ENCODE data around the gene CEP57L1. TPM values are rescaled to one million over a fixed set of nuclear protein-coding genes. Genes with fewer than 3 reads are reported as not detected.
A peak's percentile ranks its signal among the peaks of the same experiment; 100 is the strongest.
"Not testable (repeated sequence)": the region's sequence is repeated elsewhere in the genome, so short reads cannot be mapped to it uniquely, and the experiment has no call there.

CEP57L1 gene
- total RNA-seq, 1 donor from 2014 or later: 6.3 TPM

- ATAC-seq (ENCODE audit: poor library complexity) (no peak), DNase-seq (no peak)
- intact Hi-C loops (cut with DNase I): no loop called here
These were observed 43.8 kb downstream of the CEP57L1 start for GRCh38 chr6:109139109-109139508.

- ATAC-seq (ENCODE audit: poor library complexity); DNase-seq; intact Hi-C loops (cut with DNase I): not testable (repeated sequence)
These were observed 46.8 kb downstream of the CEP57L1 start for GRCh38 chr6:109142067-109142466.

DNA sequence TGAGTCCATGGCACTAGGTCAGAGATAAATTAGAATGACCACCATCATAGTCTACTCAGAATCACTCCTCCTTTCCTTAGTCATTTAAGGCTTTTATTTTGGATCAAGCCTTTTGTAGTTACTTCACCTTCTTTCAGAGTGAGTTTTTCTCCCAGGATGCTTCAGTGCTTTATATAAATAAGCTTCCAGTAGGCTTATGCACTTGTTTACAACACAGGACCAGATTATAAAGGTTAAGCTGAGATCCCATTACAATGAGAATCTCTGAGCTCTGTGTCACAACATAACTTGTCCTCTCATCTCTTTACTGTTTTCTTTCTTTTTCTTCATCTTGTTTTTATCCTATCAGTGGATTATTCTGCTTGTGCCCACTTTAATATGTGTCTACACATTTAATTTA, 47.9 kb downstream of the CEP57L1 start:
- ATAC-seq (ENCODE audit: poor library complexity): no peak
- intact Hi-C loops (cut with DNase I): no loop called here
- no peak for DNase-seq

GRCh38 chr6:109148251-109148650, 52.9 kb downstream of the CEP57L1 start:
- intact Hi-C loops (cut with DNase I); DNase-seq; ATAC-seq (ENCODE audit: poor library complexity): not testable (repeated sequence)

- intact Hi-C loops (cut with DNase I): not testable (repeated sequence)
These were observed 53.4 kb downstream of the CEP57L1 start for GRCh38 chr6:109148716-109149115.

DNA sequence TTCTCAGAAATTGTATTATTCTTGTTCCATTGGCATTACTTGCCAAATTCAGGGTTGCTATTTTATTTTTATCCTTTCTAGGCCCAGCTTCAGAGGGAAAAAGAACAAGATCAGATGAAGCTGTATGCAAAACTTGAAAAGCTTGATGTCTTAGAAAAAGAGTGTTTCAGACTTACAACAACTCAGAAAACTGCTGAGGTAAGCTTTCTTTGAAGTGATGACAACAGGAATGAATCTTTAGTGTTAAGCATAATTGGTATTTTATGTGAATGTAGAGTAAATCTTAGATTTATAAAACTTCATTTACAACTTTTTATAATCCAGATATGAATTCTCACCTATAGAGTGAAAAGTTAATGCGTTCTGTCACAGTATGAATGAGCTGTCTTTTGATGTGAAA, 58.4 kb downstream of the CEP57L1 start:
- DNase-seq (no peak), ATAC-seq (ENCODE audit: poor library complexity) (no peak)
- intact Hi-C loops (cut with DNase I): no loop called here

More at GRCh38 chr6:109148716-109149115, 53.4 kb downstream of the CEP57L1 start:
- DNase-seq; ATAC-seq (ENCODE audit: poor library complexity): not testable (repeated sequence)

DNA sequence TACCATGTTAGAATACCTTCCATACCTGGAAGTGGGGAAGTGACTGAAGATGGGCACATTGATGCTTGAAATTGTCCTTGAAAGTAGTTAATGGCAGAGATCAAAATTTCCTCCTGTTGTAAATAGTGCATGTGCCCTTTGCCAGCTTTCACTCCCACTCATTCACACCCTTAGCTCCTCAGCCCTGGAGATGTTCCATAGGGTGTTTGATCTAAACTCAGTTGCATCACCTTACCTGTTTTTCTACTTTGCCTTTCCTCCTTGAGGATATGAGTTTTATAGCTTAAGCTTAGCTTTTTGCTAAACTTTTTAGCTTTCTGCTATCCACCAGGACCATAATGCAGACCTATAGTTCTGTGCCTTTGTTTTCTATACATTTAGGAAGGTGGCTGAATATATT, 69.0 kb downstream of the CEP57L1 start:
- DNase-seq: no peak
- intact Hi-C loops (cut with DNase I): no loop called here
- ATAC-seq (ENCODE audit: poor library complexity): no peak

- DNase-seq: no peak
- peak; percentile 92 for ATAC-seq (ENCODE audit: poor library complexity)
- intact Hi-C loops (cut with DNase I): no loop called here
These were observed 70.2 kb downstream of the CEP57L1 start for GRCh38 chr6:109165392-109165974.

DNA sequence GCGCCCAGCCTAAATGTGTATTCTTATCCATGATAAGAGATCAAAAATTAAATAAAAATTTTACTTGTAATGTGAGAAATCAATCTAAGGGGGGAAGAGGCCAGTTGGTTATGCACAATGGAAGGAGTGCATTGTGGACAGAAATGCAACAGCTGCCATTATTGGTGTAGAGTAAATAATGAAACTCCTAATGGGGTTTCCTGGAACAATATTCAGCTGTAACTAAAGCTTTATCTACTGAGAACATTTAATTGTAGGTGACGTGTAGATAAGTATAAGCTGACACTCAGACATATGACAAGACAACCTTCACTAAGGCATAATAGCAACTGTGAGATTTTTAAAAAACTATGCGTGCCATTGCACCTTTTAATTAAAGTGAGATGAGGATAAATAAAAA, 71.4 kb downstream of the CEP57L1 start:
- DNase-seq (no peak), ATAC-seq (ENCODE audit: poor library complexity) (no peak)
- intact Hi-C loops (cut with DNase I): no loop called here

GRCh38 chr6:109167562-109167961, 72.3 kb downstream of the CEP57L1 start:
- no peak for DNase-seq
- no peak for ATAC-seq (ENCODE audit: poor library complexity)
- intact Hi-C loops (cut with DNase I): no loop called here

DNA sequence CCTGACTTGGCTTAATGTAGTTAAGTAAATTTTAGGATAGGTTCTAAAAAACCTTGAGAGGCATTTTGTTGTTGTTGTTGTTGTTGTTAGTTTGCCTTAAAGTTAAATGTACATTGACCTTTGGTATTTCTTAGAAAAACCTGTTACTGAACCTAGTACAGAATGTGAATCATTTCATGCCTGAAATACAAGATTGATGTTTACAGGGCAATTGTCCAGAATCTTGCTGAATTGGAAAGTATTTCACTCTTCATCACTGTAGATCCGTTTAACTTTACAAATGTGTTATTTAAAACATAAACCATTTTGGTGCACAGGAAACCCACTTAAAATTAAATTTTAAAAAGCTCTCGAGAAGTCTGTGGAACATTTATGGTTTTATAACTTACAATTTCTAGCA, 75.0 kb downstream of the CEP57L1 start:
- intact Hi-C loops (cut with DNase I): no loop called here
- DNase-seq: no peak
- ATAC-seq (ENCODE audit: poor library complexity): no peak

DNA sequence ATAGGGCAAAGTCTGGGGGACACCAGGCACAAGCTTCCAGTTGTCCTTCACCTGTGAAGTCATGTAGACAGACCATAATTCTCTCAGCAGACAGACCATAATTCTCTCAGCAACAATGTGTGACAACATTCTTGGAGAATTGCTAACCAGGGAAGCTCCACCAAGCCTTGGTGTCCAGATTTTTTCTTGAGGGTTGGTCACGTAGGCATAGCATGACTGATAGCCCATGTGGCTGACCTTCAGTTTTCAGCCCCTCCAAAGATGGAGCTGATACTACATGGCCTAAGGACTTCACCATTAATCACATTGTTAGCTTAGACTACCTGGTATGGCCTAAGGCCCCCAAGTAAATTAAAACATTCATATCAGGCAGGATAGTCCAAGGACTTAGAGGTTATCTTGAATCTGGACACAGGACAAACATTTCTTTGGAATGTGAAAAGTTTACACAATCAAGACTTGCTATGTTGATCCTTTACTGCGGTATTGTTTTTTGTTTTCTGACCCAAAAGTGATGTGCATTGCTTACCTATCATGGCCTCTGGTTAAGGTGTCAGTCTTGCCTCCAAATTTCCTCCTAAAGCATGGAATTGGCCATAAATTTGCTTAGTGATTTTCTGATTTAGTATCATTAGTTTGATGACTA, 76.9 kb downstream of the CEP57L1 start:
- DNase-seq (no peak), ATAC-seq (ENCODE audit: poor library complexity) (no peak)
- intact Hi-C loops (cut with DNase I): no loop called here

DNA sequence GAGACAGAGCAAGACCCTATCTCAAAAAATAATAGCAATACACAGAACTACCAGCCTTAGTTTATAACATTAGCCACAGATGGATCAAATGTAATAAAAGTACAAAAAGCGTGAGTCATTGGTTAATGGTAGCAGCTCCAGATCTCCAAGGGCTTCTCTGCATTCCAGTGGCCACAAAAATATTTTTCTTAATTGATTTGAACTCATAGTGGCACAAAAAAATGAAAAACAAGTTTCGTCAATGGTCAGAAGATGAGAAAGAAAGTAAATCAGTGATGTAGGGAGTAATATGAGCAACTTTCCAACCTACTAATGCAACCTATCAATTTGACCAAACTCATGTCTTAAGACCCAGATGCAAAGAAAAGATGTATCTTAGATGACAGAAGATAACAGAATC, 79.6 kb downstream of the CEP57L1 start:
- DNase-seq (no peak), ATAC-seq (ENCODE audit: poor library complexity) (no peak)
- intact Hi-C loops (cut with DNase I): no loop called here

DNA sequence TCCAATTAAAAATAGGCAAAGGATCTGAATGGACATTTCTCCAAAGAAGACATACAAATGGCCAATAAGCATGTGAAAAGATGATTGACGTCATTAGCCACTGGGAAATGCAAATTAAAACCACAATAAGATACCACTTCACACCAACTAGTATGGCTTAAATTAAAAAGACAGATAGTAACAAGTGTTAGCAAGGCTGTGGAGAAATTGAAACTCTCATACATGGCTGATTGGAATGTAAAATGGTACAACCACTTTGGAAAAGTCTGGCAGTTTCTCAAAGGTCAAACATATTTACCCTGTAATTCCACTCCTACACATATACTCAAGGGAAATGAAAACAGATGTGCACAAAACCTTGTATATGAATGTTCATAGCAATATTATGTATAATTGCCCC, 83.6 kb downstream of the CEP57L1 start:
- no peak for ATAC-seq (ENCODE audit: poor library complexity)
- DNase-seq: no peak
- intact Hi-C loops (cut with DNase I): no loop called here

DNA sequence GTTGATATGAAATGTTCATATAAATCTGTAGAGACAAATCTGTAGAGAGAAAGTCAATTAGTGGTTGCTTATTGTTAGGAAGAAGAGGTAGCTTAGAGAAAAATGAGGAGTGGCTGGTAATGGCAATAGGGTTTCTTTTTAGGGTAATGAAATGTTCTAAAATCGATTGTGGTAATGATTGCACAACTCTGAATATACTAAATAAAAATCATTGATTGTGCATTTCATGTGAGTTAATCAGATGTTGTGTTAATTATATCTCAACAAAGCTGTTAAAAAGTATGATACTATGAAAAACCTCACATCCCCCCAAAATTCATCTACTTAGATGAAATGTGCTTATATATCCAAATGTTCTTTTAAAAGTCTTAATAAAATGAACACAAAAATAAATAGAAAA, 84.2 kb downstream of the CEP57L1 start:
- no peak for ATAC-seq (ENCODE audit: poor library complexity)
- intact Hi-C loops (cut with DNase I): no loop called here
- DNase-seq: no peak

- intact Hi-C loops (cut with DNase I): no loop called here
- DNase-seq (peak; percentile 44), ATAC-seq (ENCODE audit: poor library complexity) (peak; percentile 75)
These were observed 87.3 kb downstream of the CEP57L1 start for GRCh38 chr6:109182578-109182977.

- intact Hi-C loops (cut with DNase I): no loop called here
These were observed 87.9 kb downstream of the CEP57L1 start for GRCh38 chr6:109183109-109183650.

GRCh38 chr6:109184638-109185037, 89.3 kb downstream of the CEP57L1 start:
- intact Hi-C loops (cut with DNase I): loop anchor here (5.0 kb wide), 1 partner anchor 198 kb away; the partner anchor contains the start of gene CD164
- ATAC-seq (ENCODE audit: poor library complexity) (no peak), DNase-seq (no peak)

More at GRCh38 chr6:109183109-109183650, 87.9 kb downstream of the CEP57L1 start:
- DNase-seq (no peak), ATAC-seq (ENCODE audit: poor library complexity) (no peak)

DNA sequence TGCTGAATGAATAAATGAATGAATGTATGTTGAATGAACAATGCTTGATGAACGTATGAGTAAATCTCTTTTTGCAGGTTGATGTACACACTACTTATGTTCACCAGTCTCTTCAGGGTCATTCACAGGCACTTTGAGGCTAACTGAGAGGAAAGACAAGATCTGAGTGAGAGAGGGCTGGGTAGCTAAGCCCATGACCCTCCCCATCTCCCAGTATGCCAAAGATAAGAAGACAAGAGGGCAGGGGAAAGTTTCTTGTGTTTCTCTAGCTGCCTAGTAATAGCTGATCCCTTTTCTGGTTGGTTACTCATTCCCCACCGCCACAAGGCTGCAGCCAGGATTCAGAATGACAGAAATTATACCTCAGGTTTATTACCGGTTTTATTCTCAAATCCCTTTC, 90.7 kb downstream of the CEP57L1 start:
- intact Hi-C loops (cut with DNase I): loop anchor here (5.0 kb wide), 1 partner anchor 196 kb away; the partner anchor contains the start of gene CD164
- ATAC-seq (ENCODE audit: poor library complexity): no peak
- no peak for DNase-seq

All from Right ventricle myocardium superior (tissue), 1 donor.